Muscle layer of colon (tissue), 2 donors: Measurements from ENCODE around the gene BNIP5.

Source experiments
- H3K27ac ChIP-seq: one replicate; pipeline ENCODE4 v1.7.0; 2013; ENCODE audit warnings: low read depth, mild to moderate bottlenecking, low read length, moderate library complexity
- H3K27me3 ChIP-seq, 2 donors: one replicate each; pipeline ENCODE4 v1.7.0; 2013; ENCODE audit warnings: low read length in 2 of 2, mild to moderate bottlenecking in 2 of 2; ENCODE audit not compliant: insufficient read depth in 2 of 2, control insufficient read depth in 1 of 2
- H3K36me3 ChIP-seq: one replicate; pipeline ENCODE4 v1.7.0; 2013; ENCODE audit warnings: mild to moderate bottlenecking, low read length; ENCODE audit not compliant: insufficient read depth
- H3K4me1 ChIP-seq: one replicate; pipeline ENCODE4 v1.7.0; 2013; ENCODE audit warnings: mild to moderate bottlenecking, low read length; ENCODE audit not compliant: insufficient read depth
- H3K4me3 ChIP-seq, 2 donors: one replicate each; pipeline ENCODE4 v1.7.0; 2013; ENCODE audit warnings: low read length in 2 of 2, low read depth in 1 of 2, mild to moderate bottlenecking in 1 of 2, moderate library complexity in 1 of 2
- H3K9ac ChIP-seq: one replicate; pipeline ENCODE4 v1.7.0; 2013; ENCODE audit warnings: low read length
- H3K9me3 ChIP-seq: one replicate; pipeline ENCODE4 v1.7.0; 2013; ENCODE audit warnings: mild to moderate bottlenecking, low read length
- donor health status: abdominal sarcoma.
- donor health status: Adenocarcinoma of cecum.

Gene BNIP5

GRCh38 chr6:36375644-36376155 lies 39.0 kb upstream of the BNIP5 start:
- Histone ChIP-seq H3K36me3 (no peaks in the 10 kb centered on the region), H3K4me1 (no peaks in the 10 kb centered on the region), H3K27me3 (peaks cover 0 to 7% of the 10 kb centered on the region in 2 donors), H3K27ac (no peak overlapping the region), H3K4me3 (no peak overlapping the region), H3K9me3 (no peaks in the 10 kb centered on the region), H3K9ac (no peak overlapping the region)

DNA sequence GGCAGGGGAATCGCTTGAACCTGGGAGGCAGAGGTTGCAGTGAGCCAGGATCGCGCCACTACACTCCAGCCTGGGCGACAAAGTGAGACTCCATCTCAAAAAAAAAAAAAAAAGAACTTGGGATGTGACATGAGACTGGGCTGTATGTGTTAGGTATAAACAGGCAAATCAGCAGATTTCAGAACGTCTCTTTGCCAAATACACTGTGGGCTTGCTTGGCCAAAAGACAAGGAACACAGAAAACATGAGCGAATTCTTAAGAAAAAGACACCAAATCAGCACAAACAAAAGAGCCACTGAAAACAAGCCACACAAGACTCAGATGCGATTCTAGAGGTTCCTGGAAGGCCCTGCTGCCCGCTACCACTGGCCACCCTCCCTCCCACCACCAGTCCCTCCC lies 38.3 kb upstream of the BNIP5 start:
- Histone ChIP-seq H3K4me1 (no peaks in the 10 kb centered on the region), H3K9ac (no peak overlapping the region), H3K4me3 (no peak overlapping the region), H3K27me3 (peaks cover 0 to 7% of the 10 kb centered on the region in 2 donors), H3K27ac (no peak overlapping the region), H3K9me3 (no peaks in the 10 kb centered on the region), H3K36me3 (no peaks in the 10 kb centered on the region)

DNA sequence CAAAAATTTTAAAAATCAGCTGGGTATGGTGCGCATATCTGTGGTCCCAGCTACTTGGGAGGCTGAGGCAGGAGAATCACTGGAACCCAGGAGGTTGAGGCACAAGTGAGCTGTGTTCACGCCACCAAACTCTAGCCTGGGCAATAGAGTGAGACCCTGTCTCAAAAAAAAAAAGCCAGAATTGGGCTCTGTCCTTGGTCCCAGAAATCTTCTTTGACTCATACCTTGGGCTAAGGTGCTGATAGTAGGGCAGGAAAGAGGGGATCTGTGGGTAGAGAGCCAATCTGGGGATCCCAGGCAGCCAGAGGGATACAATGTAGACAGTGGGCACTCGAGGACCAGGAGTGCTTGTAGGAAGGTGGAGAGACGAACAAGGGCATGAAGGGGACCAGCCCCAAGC lies 37.5 kb upstream of the BNIP5 start:
- Histone ChIP-seq H3K9ac (no peak overlapping the region), H3K9me3 (no peaks in the 10 kb centered on the region), H3K4me1 (no peaks in the 10 kb centered on the region), H3K27me3 (peaks cover 0 to 7% of the 10 kb centered on the region in 2 donors), H3K36me3 (no peaks in the 10 kb centered on the region), H3K27ac (no peak overlapping the region), H3K4me3 (no peak overlapping the region)

DNA sequence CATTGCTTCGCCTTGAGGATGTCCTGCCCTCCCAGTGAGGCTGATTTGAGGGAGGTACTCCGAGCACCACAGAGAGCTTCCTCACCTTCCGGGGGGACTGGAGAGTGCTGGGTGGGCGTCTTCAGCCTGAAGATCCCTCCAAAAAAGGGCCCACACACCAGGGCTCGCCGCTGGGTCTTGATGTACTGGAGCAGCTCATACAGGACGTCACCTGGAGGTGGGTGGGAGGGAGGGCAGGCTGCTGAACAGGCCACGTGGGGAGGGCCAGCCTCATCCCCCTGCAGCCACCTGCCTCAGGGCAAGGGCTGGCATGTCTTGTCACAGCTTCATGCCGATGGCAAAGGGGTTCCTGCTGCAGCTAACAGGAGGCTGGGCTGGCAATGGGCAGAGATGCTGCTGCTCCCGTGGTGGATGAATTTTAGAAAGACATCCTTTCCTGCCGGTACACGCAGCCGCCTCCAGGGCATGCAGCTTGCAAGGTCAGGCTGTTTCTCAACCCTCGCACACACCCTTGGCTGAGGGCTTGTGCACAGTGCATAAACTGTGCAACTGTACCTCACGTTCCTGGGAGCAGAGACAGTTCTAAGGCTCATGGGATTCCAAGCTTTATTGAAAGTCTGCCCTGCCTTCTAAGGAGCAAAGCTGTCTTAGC lies 36.8 kb upstream of the BNIP5 start:
- Histone ChIP-seq H3K36me3 (no peaks in the 10 kb centered on the region), H3K4me3 (no peak overlapping the region), H3K27ac (no peak overlapping the region), H3K9ac (no peak overlapping the region), H3K27me3 (peaks cover 0 to 7% of the 10 kb centered on the region in 2 donors), H3K9me3 (no peaks in the 10 kb centered on the region), H3K4me1 (no peaks in the 10 kb centered on the region)

DNA sequence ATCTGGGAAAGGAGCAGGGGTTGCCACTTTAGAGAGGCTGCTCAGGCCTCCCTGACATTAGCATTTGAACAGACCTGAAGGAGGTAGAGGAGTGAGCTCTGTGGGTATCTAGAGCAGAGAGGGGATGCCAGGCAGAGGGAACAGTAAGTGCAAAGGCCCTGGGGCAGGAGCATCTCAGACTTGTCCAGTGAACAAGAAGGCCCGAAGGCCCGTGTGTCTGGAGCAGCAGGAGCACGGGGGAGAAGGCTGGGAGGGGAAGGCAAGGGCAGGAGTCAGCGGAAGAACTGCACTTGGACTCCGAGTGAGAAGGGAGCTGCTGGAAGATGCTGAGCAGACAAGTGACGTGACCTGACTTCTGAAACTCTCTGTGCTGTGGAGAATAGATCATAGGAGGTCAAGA lies 35.4 kb upstream of the BNIP5 start:
- no peaks in the 10 kb centered on the region for H3K36me3 ChIP-seq

DNA sequence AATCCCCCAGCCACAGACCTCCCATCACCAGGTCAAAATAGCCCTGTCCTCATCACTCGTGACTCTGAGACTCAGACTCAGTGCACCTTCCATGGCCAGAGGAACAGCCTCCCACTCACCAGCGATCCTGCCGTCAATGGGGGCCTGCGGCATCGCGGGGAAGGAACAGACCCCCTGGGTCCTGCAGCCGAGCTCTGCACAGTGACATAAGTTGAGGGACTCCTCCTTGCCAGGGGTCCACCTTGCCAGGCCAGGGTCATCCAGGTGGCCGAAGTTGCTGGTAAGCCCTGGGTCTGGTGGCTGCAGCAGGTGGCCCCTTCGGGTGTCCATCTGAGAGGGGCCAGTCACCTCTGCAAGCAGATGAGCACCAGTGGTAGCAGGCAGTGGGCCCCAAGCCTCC lies 34.5 kb upstream of the BNIP5 start:
- no peak overlapping the region for H3K9ac ChIP-seq
- no peak overlapping the region for H3K27ac ChIP-seq
- H3K4me1 ChIP-seq: no peaks in the 10 kb centered on the region
- H3K4me3 ChIP-seq: no peak overlapping the region
- H3K27me3 ChIP-seq: peaks cover 0 to 7% of the 10 kb centered on the region in 2 donors
- H3K36me3 ChIP-seq: no peaks in the 10 kb centered on the region
- H3K9me3 ChIP-seq: no peaks in the 10 kb centered on the region

More for the DNA sequence above, 35.4 kb upstream of the BNIP5 start:
- H3K27me3 ChIP-seq: peaks cover 0 to 7% of the 10 kb centered on the region in 2 donors
- H3K9me3 ChIP-seq: no peaks in the 10 kb centered on the region
- H3K4me1 ChIP-seq: no peaks in the 10 kb centered on the region
- H3K9ac ChIP-seq: no peak overlapping the region
- no peak overlapping the region for H3K4me3 ChIP-seq
- no peak overlapping the region for H3K27ac ChIP-seq

GRCh38 chr6:36370638-36371037 lies 34.0 kb upstream of the BNIP5 start:
- peaks cover 0 to 7% of the 10 kb centered on the region in 2 donors for H3K27me3 ChIP-seq
- H3K36me3 ChIP-seq: no peaks in the 10 kb centered on the region
- H3K4me1 ChIP-seq: no peaks in the 10 kb centered on the region
- no peak overlapping the region for H3K27ac ChIP-seq
- no peaks in the 10 kb centered on the region for H3K9me3 ChIP-seq
- H3K4me3 ChIP-seq: no peak overlapping the region
- H3K9ac ChIP-seq: no peak overlapping the region

DNA sequence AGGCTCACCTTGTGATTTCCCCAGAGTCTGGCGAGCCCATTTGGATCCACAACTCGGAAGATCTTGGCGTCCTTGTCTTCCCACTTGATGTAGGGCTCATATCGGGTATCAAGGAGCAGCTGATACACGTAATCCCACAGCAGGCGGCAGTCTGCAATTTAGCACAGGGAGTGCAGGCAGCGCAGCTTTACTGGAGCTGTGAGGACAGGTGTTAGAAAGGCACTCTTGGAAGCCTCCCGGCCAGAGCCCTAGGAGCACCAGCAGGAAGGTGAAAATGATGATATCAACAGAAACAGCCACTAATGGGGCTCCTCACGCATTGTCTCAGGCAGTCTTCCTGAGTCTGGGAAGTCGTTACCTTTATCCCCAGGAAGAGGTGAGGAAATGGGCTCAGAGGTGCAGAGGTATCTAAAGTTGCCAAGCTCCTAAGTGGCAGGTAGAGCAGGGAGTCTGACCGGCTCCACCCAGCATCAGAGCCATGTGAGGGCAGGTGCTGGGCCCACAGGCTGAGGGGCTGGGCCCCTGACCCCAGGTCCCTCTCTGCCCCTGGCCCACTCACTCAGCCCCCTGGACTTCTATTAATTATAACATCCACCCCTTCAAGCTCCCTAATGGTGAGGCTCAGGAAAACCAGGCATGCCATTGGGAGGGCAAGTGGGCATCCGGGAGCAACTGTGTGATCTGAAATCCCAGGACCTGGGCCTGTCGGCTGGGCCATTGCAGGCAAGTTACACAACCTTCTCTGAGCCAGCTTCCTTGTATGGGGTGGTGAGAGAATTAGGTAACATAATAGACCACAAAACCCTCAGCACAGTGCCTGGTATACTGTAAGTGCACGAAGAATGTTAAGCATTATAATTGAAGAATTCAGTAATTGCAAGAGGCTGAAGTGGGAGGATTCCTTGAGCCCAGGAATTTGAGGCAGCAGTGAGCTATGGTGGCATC lies 32.5 kb upstream of the BNIP5 start:
- no peak overlapping the region for H3K27ac ChIP-seq
- no peak overlapping the region for H3K9ac ChIP-seq
- peaks cover 0 to 7% of the 10 kb centered on the region in 2 donors for H3K27me3 ChIP-seq
- no peaks in the 10 kb centered on the region for H3K9me3 ChIP-seq
- no peaks in the 10 kb centered on the region for H3K4me1 ChIP-seq
- H3K4me3 ChIP-seq: no peak overlapping the region
- no peaks in the 10 kb centered on the region for H3K36me3 ChIP-seq

GRCh38 chr6:36368421-36368820 lies 31.7 kb upstream of the BNIP5 start:
- Histone ChIP-seq H3K9me3 (no peaks in the 10 kb centered on the region), H3K4me1 (no peaks in the 10 kb centered on the region), H3K9ac (no peak overlapping the region), H3K36me3 (no peaks in the 10 kb centered on the region), H3K27me3 (peaks cover 0 to 7% of the 10 kb centered on the region in 2 donors), H3K27ac (no peak overlapping the region), H3K4me3 (no peak overlapping the region)

GRCh38 chr6:36367743-36368142 lies 31.1 kb upstream of the BNIP5 start:
- Histone ChIP-seq H3K9ac (no peak overlapping the region), H3K27me3 (peaks cover 0 to 7% of the 10 kb centered on the region in 2 donors), H3K27ac (no peak overlapping the region), H3K4me1 (no peaks in the 10 kb centered on the region), H3K36me3 (no peaks in the 10 kb centered on the region), H3K9me3 (no peaks in the 10 kb centered on the region), H3K4me3 (no peak overlapping the region)

GRCh38 chr6:36364669-36365479 lies 28.2 kb upstream of the BNIP5 start:
- Histone ChIP-seq H3K27ac (no peak overlapping the region), H3K9ac (no peak overlapping the region), H3K4me3 (no peak overlapping the region)

More at GRCh38 chr6:36364669-36365479, 28.2 kb upstream of the BNIP5 start:
- no peaks in the 10 kb centered on the region for H3K36me3 ChIP-seq
- no peaks in the 10 kb centered on the region for H3K9me3 ChIP-seq
- H3K27me3 ChIP-seq: no peaks in the 10 kb centered on the region
- no peaks in the 10 kb centered on the region for H3K4me1 ChIP-seq
